HepG2 (cell line): ENCODE data around the gene ASCC2.

ENCODE experiments used
- ELF1 ChIP-seq: sonication (generic); formaldehyde crosslinking; IDR thresholded peaks from 2 replicates; pipeline ENCODE4 v1.4.0; 2020; ENCODE audit warnings: missing genetic modification reagents
- MAF1 ChIP-seq: sonication (generic); formaldehyde crosslinking; IDR thresholded peaks from 2 replicates; pipeline ENCODE4 v1.5.0; 2020; ENCODE audit warnings: missing genetic modification reagents, borderline replicate concordance
- MBD4 ChIP-seq: IDR thresholded peaks from 2 replicates; pipeline ENCODE4 v1.6.1; 2012; ENCODE audit warnings: low read length, inconsistent platforms, borderline replicate concordance
- POLR2A ChIP-seq, 2 experiments: IDR thresholded peaks; 2 replicates each; pipeline ENCODE4 v1.6.1; 2011; ENCODE audit warnings: low read depth in 2 of 2, low read length in 2 of 2, mild to moderate bottlenecking in 1 of 2, moderate library complexity in 1 of 2; ENCODE audit not compliant: insufficient read depth in 1 of 2
- ZFX ChIP-seq: sonication (generic); formaldehyde crosslinking; IDR thresholded peaks from 2 replicates; pipeline ENCODE4 v1.4.0; 2020; ENCODE audit warnings: mild to moderate bottlenecking, low read depth, missing genetic modification reagents, moderate library complexity
- ZNF136 ChIP-seq: sonication (generic); formaldehyde crosslinking; IDR thresholded peaks from 2 replicates; pipeline ENCODE4 v1.8.1; 2022; ENCODE audit warnings: low read depth, mild to moderate bottlenecking, moderate library complexity, missing genetic modification reagents
- ZNF563 ChIP-seq: sonication (generic); formaldehyde crosslinking; IDR thresholded peaks from 2 replicates; pipeline ENCODE4 v1.8.0; 2022; ENCODE audit warnings: mild to moderate bottlenecking, moderate library complexity, missing genetic modification reagents
- TF ChIP-seq, protein P1 (sequence below): fragments of 450-650 bp; IDR thresholded peaks from 2 replicates; pipeline ENCODE4 v1.6.1; 2017
- TF ChIP-seq, protein P2 (sequence below): sonication (generic); formaldehyde crosslinking; IDR thresholded peaks from 2 replicates; pipeline ENCODE4 v1.8.0; 2022; ENCODE audit warnings: mild to moderate bottlenecking, missing genetic modification reagents, moderate library complexity
- TF ChIP-seq, protein P3 (sequence below): sonication (generic); formaldehyde crosslinking; IDR thresholded peaks from 2 replicates; pipeline ENCODE4 v1.4.0; 2020; ENCODE audit warnings: mild to moderate bottlenecking, missing genetic modification reagents
- TF ChIP-seq, protein P4 (sequence below): sonication (generic); formaldehyde crosslinking; IDR thresholded peaks from one replicate; pipeline ENCODE4 v1.5.1; 2020; ENCODE audit warnings: mild to moderate bottlenecking, missing genetic modification reagents; ENCODE audit errors: not compliant biosample characterization

DNA sequence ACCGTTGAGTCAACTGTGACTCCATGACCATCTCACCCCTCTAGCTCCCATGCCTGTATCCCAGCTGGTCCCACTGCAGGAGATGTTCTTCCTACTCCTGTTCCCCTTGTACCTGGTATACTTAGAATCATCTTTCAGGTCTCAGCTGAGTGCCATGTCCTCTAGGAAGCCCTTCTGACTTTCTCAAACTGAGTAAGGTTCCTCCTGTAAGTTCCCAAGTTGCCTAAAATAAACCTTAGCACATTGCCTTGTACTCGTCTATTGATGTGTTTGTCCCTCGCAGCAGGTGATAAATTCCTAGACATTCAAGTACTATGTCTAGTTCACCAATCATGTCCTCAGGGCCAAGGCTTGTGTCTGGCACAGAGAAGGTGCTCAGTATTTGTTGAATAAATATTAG is 18.4 kb upstream of the ASCC2 start:
- TF ChIP-seq, protein P1, sequence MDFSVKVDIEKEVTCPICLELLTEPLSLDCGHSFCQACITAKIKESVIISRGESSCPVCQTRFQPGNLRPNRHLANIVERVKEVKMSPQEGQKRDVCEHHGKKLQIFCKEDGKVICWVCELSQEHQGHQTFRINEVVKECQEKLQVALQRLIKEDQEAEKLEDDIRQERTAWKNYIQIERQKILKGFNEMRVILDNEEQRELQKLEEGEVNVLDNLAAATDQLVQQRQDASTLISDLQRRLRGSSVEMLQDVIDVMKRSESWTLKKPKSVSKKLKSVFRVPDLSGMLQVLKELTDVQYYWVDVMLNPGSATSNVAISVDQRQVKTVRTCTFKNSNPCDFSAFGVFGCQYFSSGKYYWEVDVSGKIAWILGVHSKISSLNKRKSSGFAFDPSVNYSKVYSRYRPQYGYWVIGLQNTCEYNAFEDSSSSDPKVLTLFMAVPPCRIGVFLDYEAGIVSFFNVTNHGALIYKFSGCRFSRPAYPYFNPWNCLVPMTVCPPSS, result no peak
- TF ChIP-seq ZNF136 (no peak), ZNF563 (CRISPR knock-in tag) (no peak), ZFX (CRISPR knock-in tag) (no peak), MBD4 (no peak), ELF1 (no peak), POLR2A (IDR thresholded peaks at IDR 0.05; ENCODE audit: insufficient read depth in 1 of 2, low read depth in 2 of 2, low read length in 2 of 2) (no peak), MAF1 (CRISPR knock-in tag) (no peak)
- TF ChIP-seq, protein P2, sequence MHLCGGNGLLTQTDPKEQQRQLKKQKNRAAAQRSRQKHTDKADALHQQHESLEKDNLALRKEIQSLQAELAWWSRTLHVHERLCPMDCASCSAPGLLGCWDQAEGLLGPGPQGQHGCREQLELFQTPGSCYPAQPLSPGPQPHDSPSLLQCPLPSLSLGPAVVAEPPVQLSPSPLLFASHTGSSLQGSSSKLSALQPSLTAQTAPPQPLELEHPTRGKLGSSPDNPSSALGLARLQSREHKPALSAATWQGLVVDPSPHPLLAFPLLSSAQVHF (CRISPR knock-in tag), result no peak
- TF ChIP-seq, protein P3, sequence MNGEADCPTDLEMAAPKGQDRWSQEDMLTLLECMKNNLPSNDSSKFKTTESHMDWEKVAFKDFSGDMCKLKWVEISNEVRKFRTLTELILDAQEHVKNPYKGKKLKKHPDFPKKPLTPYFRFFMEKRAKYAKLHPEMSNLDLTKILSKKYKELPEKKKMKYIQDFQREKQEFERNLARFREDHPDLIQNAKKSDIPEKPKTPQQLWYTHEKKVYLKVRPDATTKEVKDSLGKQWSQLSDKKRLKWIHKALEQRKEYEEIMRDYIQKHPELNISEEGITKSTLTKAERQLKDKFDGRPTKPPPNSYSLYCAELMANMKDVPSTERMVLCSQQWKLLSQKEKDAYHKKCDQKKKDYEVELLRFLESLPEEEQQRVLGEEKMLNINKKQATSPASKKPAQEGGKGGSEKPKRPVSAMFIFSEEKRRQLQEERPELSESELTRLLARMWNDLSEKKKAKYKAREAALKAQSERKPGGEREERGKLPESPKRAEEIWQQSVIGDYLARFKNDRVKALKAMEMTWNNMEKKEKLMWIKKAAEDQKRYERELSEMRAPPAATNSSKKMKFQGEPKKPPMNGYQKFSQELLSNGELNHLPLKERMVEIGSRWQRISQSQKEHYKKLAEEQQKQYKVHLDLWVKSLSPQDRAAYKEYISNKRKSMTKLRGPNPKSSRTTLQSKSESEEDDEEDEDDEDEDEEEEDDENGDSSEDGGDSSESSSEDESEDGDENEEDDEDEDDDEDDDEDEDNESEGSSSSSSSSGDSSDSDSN, result no peak
- TF ChIP-seq, protein P4, sequence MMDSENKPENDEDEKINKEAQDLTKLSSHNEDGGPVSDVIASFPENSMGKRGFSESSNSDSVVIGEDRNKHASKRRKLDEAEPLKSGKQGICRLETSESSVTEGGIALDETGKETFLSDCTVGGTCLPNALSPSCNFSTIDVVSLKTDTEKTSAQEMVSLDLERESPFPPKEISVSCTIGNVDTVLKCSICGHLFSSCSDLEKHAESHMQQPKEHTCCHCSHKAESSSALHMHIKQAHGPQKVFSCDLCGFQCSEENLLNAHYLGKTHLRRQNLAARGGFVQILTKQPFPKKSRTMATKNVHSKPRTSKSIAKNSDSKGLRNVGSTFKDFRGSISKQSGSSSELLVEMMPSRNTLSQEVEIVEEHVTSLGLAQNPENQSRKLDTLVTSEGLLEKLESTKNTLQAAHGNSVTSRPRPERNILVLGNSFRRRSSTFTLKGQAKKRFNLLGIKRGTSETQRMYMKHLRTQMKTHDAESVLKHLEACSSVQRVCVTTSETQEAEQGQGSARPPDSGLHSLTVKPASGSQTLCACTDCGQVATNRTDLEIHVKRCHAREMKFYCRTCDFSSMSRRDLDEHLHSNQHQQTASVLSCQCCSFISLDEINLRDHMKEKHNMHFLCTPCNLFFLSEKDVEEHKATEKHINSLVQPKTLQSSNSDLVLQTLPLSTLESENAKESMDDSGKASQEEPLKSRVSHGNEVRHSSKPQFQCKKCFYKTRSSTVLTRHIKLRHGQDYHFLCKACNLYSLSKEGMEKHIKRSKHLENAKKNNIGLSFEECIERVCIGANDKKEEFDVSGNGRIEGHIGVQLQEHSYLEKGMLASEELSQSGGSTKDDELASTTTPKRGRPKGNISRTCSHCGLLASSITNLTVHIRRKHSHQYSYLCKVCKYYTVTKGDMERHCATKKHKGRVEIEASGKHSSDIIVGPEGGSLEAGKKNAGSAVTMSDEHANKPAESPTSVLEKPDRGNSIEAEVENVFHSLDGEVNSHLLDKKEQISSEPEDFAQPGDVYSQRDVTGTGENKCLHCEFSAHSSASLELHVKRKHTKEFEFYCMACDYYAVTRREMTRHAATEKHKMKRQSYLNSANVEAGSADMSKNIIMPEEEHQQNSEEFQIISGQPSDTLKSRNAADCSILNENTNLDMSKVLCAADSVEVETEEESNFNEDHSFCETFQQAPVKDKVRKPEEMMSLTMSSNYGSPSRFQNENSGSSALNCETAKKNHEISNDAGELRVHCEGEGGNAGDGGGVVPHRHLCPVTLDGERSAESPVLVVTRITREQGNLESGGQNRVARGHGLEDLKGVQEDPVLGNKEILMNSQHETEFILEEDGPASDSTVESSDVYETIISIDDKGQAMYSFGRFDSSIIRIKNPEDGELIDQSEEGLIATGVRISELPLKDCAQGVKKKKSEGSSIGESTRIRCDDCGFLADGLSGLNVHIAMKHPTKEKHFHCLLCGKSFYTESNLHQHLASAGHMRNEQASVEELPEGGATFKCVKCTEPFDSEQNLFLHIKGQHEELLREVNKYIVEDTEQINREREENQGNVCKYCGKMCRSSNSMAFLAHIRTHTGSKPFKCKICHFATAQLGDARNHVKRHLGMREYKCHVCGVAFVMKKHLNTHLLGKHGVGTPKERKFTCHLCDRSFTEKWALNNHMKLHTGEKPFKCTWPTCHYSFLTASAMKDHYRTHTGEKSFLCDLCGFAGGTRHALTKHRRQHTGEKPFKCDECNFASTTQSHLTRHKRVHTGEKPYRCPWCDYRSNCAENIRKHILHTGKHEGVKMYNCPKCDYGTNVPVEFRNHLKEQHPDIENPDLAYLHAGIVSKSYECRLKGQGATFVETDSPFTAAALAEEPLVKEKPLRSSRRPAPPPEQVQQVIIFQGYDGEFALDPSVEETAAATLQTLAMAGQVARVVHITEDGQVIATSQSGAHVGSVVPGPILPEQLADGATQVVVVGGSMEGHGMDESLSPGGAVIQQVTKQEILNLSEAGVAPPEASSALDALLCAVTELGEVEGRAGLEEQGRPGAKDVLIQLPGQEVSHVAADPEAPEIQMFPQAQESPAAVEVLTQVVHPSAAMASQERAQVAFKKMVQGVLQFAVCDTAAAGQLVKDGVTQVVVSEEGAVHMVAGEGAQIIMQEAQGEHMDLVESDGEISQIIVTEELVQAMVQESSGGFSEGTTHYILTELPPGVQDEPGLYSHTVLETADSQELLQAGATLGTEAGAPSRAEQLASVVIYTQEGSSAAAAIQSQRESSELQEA, result no peak
